H9 (cell line): Measurements from ENCODE around the gene DLG1. TPM values are rescaled to one million over a fixed set of nuclear protein-coding genes. Genes with fewer than 3 reads are reported as not detected.
A peak's percentile ranks its signal among the peaks of the same experiment; 100 is the strongest.

Experiments
- DNase-seq: peaks from one replicate; pipeline ENCODE4 v3.0.0-alpha.2; 2017
- H2AFZ ChIP-seq: one replicate; pipeline ENCODE4 v1.6.1; 2013; ENCODE audit warnings: mild to moderate bottlenecking, low read length, control low read depth, moderate library complexity
- H2AK5ac ChIP-seq: 2 replicates; pipeline ENCODE4 v1.6.1; 2013; ENCODE audit warnings: low read length, control low read depth, mixed read lengths; ENCODE audit not compliant: insufficient read length
- H2BK120ac ChIP-seq: one replicate; pipeline ENCODE4 v1.6.1; 2013; ENCODE audit warnings: low read depth, mild to moderate bottlenecking, low read length, control low read depth, inconsistent platforms; ENCODE audit not compliant: poor library complexity, severe bottlenecking
- H2BK12ac ChIP-seq: 2 replicates; pipeline ENCODE4 v1.6.1; 2013; ENCODE audit warnings: low read length, control low read depth, mixed read lengths, low read depth; ENCODE audit not compliant: insufficient read length
- H2BK15ac ChIP-seq: 2 replicates; pipeline ENCODE4 v1.6.1; 2013; ENCODE audit warnings: low read depth, low read length, control low read depth
- H2BK20ac ChIP-seq: one replicate; pipeline ENCODE4 v1.6.1; 2013; ENCODE audit warnings: low read depth, mild to moderate bottlenecking, low read length, control low read depth, inconsistent platforms; ENCODE audit not compliant: poor library complexity, severe bottlenecking
- H2BK5ac ChIP-seq: 2 replicates; pipeline ENCODE4 v1.6.1; 2013; ENCODE audit warnings: low read length, control low read depth, mixed read lengths; ENCODE audit not compliant: insufficient read length
- H3K14ac ChIP-seq: 2 replicates; pipeline ENCODE4 v1.6.1; 2013; ENCODE audit warnings: low read length, control low read depth; ENCODE audit not compliant: insufficient read depth
- H3K18ac ChIP-seq: 2 replicates; pipeline ENCODE4 v1.6.1; 2013; ENCODE audit warnings: low read depth, mild to moderate bottlenecking, mixed read lengths, low read length, control low read depth; ENCODE audit not compliant: insufficient read length
- H3K23ac ChIP-seq: 2 replicates; pipeline ENCODE4 v1.6.1; 2013; ENCODE audit warnings: low read length, control low read depth, mixed read lengths, low read depth; ENCODE audit not compliant: insufficient read length
- H3K23me2 ChIP-seq: 2 replicates; pipeline ENCODE4 v1.6.1; 2013; ENCODE audit warnings: low read depth, mild to moderate bottlenecking, mixed read lengths, low read length, control low read depth; ENCODE audit not compliant: insufficient read length, poor library complexity, severe bottlenecking
- H3K27ac ChIP-seq: 2 replicates; pipeline ENCODE4 v1.5.1; 2013; ENCODE audit warnings: low read length, control low read depth, mixed read lengths, low read depth; ENCODE audit not compliant: insufficient read length
- H3K27me3 ChIP-seq: 2 replicates; pipeline ENCODE4 v1.6.1; 2013; ENCODE audit warnings: low read length, control low read depth, inconsistent platforms; ENCODE audit not compliant: insufficient read depth
- H3K4ac ChIP-seq: 2 replicates; pipeline ENCODE4 v1.6.1; 2013; ENCODE audit warnings: low read depth, mild to moderate bottlenecking, control low read depth, inconsistent platforms, low read length, moderate library complexity
- H3K4me1 ChIP-seq: 2 replicates; pipeline ENCODE4 v1.6.1; 2013; ENCODE audit warnings: low read length, control low read depth, inconsistent platforms; ENCODE audit not compliant: insufficient read depth
- H3K4me2 ChIP-seq: 2 replicates; pipeline ENCODE4 v1.6.1; 2013; ENCODE audit warnings: low read length, control low read depth, mixed read lengths; ENCODE audit not compliant: insufficient read length, insufficient read depth
- H3K56ac ChIP-seq: 2 replicates; pipeline ENCODE4 v1.6.1; 2013; ENCODE audit warnings: low read depth, mild to moderate bottlenecking, mixed read lengths, low read length, control low read depth; ENCODE audit not compliant: insufficient read length
- H3K79me1 ChIP-seq: 2 replicates; pipeline ENCODE4 v1.6.1; 2013; ENCODE audit warnings: low read depth, mild to moderate bottlenecking, moderate library complexity, low read length, control low read depth, inconsistent platforms; ENCODE audit not compliant: insufficient read depth, poor library complexity, severe bottlenecking
- H3K79me2 ChIP-seq: 2 replicates; pipeline ENCODE4 v1.6.1; 2013; ENCODE audit warnings: low read length, control low read depth, inconsistent platforms; ENCODE audit not compliant: insufficient read depth
- H3K9ac ChIP-seq: 2 replicates; pipeline ENCODE4 v1.6.1; 2013; ENCODE audit warnings: low read length, control low read depth, mixed read lengths; ENCODE audit not compliant: insufficient read length; ENCODE audit errors: extremely low read depth
- H3K9me3 ChIP-seq: one replicate; pipeline ENCODE4 v1.6.1; 2013; ENCODE audit warnings: low read depth, low read length, inconsistent platforms; ENCODE audit not compliant: control insufficient read depth
- H3T11ph ChIP-seq: one replicate; pipeline ENCODE4 v1.6.1; 2013; ENCODE audit warnings: mild to moderate bottlenecking, low read length, control low read depth, inconsistent platforms
- H4K20me1 ChIP-seq: one replicate; pipeline ENCODE4 v1.6.1; 2013; ENCODE audit not compliant: control insufficient read depth, insufficient read length, insufficient read depth
- H4K5ac ChIP-seq: 2 replicates; pipeline ENCODE4 v1.6.1; 2013; ENCODE audit warnings: low read depth, mild to moderate bottlenecking, mixed read lengths, low read length, control low read depth; ENCODE audit not compliant: insufficient read length
- H4K8ac ChIP-seq: replicated peaks from 2 replicates; pipeline ENCODE4 v1.6.1; 2013; ENCODE audit warnings: low read length, control low read depth, mixed read lengths, low read depth; ENCODE audit not compliant: insufficient read length
- H4K91ac ChIP-seq: 2 replicates; pipeline ENCODE4 v1.6.1; 2013; ENCODE audit warnings: low read depth, mild to moderate bottlenecking, moderate library complexity, mixed read lengths, low read length, control low read depth; ENCODE audit not compliant: insufficient read length
- H3K27ac Mint-ChIP-seq, 3 experiments: 2 replicates in 2 of 3; 3 replicates in 1 of 3; pipeline ENCODE4 v1.8.0; 2020 to 2021; ENCODE audit warnings: mixed read lengths in 3 of 3, mild to moderate bottlenecking in 1 of 3, moderate library complexity in 1 of 3
- H3K27me3 Mint-ChIP-seq: 2 replicates; pipeline ENCODE4 v1.8.0; 2021; ENCODE audit warnings: low read depth, mild to moderate bottlenecking, moderate library complexity, mixed read lengths
- H3K36me3 Mint-ChIP-seq, 3 experiments: 2 replicates in 2 of 3; 3 replicates in 1 of 3; pipeline ENCODE4 v1.8.0; 2020 to 2021; ENCODE audit warnings: low read depth in 3 of 3, mixed read lengths in 3 of 3; ENCODE audit not compliant: insufficient read depth in 1 of 3
- H3K4me1 Mint-ChIP-seq, 2 experiments: 2 replicates each; pipeline ENCODE4 v1.8.0; 2020; ENCODE audit warnings: mixed read lengths in 2 of 2
- H3K4me3 Mint-ChIP-seq, 2 experiments: 2 replicates in 1 of 2; 3 replicates in 1 of 2; pipeline ENCODE4 v1.8.0; 2020 to 2021; ENCODE audit warnings: mild to moderate bottlenecking in 2 of 2, mixed read lengths in 2 of 2, moderate library complexity in 1 of 2
- H3K9me3 Mint-ChIP-seq, 2 experiments: 2 replicates in 1 of 2; 3 replicates in 1 of 2; pipeline ENCODE4 v1.8.0; 2020; ENCODE audit warnings: mild to moderate bottlenecking in 2 of 2, mixed read lengths in 2 of 2, moderate library complexity in 1 of 2
- CTCF ChIP-seq: fragments of 200-600 bp; sonication (generic); conservative IDR thresholded peaks from 3 replicates; pipeline ENCODE4 v1.8.0; 2021; ENCODE audit warnings: antibody characterized with exemption, mild to moderate bottlenecking
- WGBS: extraction: QIAGEN DNeasy Blood & Tissue Kit; methylation state at CpG from one replicate; pipeline ENCODE4 v1.1.7; 2013; ENCODE audit warnings: missing lambda C conversion rate, low lambda C conversion rate, mixed read lengths; ENCODE audit not compliant: insufficient read length; ENCODE audit errors: extremely low coverage; 5-methylcytosine and 5-hydroxymethylcytosine counted together
- total RNA-seq: library from RNA; stranded (reverse); gene quantifications from 2 replicates; pipeline ENCODE4 v1.2.1, GENCODE V29; 2021

DLG1 gene
- total RNA-seq, 1 experiment from 2014 or later, result 84.1 TPM

- peaks cover 7 to 12% (median 8%) of the 10 kb centered on the region in 3 experiments; a peak in 5 of 7 replicates for H3K36me3 Mint-ChIP-seq
- H3K4me3 Mint-ChIP-seq, result no peak overlapping the region
- H3K4ac ChIP-seq, result no peak overlapping the region
Measured at GRCh38 chr3:197234947-197235914, 63.2 kb downstream of the DLG1 start.

More at GRCh38 chr3:197234947-197235914, 63.2 kb downstream of the DLG1 start:
- Histone ChIP-seq H2BK15ac (no peak overlapping the region), H3K18ac (no peak overlapping the region), H4K91ac (no peak overlapping the region), H4K8ac (no peak overlapping the region), H2BK120ac (no peak overlapping the region), H2BK5ac (no peak overlapping the region), H3K23ac (no peak overlapping the region), H4K20me1 (no peaks in the 10 kb centered on the region), H3T11ph (no peak overlapping the region), H2AK5ac (no peak overlapping the region), H2AFZ (no peak overlapping the region), H2BK20ac (no peak overlapping the region), H3K27ac (no peak overlapping the region), H4K5ac (no peak overlapping the region), H3K56ac (no peak overlapping the region), H3K27me3 (no peaks in the 10 kb centered on the region), H3K4me2 (no peak overlapping the region), H3K79me2 (peaks cover 14% of the 10 kb centered on the region; the same call in 1 of the 2 replicates), H3K4me1 (peaks cover 6% of the 10 kb centered on the region; the same call in 1 of the 2 replicates), H3K79me1 (peaks cover 9% of the 10 kb centered on the region), H3K14ac (no peak overlapping the region), H3K9me3 (no peaks in the 10 kb centered on the region), H2BK12ac (no peak overlapping the region), H3K9ac (no peak overlapping the region), H3K23me2 (no peaks in the 10 kb centered on the region)
- Mint-ChIP-seq H3K9me3 (peaks cover 0 to 2% of the 10 kb centered on the region in 2 experiments; a peak in 1 of 5 replicates), H3K4me1 (peaks cover 28 to 46% of the 10 kb centered on the region in 2 experiments), H3K27ac (peak overlapping the region in 1 of 3 experiments; percentile 12; a peak in 2 of 7 replicates), H3K27me3 (no peaks in the 10 kb centered on the region)
- no CpG with 5 or more reads among the region's 4 CpGs for WGBS
- TF ChIP-seq CTCF, result no peak
- DNase-seq, result no peak
